Stimulated activated CD4-positive, alpha-beta T cell treated with anti-CD3 and anti-CD28 coated beads, Interleukin-15, amount 100 ng/mL, for 1 hour (primary cell): ENCODE data around the gene DDAH1.
"Not testable (repeated sequence)": the region's sequence is repeated elsewhere in the genome, so short reads cannot be mapped to it uniquely, and the experiment has no call there.

Experiments used
- DNase-seq, 2 donors: peaks; one replicate each; pipeline ENCODE4 v3.0.0-alpha.2; 2020; ENCODE audit warnings: low read depth in 1 of 2, low spot score in 1 of 2

The DDAH1 gene

DNA sequence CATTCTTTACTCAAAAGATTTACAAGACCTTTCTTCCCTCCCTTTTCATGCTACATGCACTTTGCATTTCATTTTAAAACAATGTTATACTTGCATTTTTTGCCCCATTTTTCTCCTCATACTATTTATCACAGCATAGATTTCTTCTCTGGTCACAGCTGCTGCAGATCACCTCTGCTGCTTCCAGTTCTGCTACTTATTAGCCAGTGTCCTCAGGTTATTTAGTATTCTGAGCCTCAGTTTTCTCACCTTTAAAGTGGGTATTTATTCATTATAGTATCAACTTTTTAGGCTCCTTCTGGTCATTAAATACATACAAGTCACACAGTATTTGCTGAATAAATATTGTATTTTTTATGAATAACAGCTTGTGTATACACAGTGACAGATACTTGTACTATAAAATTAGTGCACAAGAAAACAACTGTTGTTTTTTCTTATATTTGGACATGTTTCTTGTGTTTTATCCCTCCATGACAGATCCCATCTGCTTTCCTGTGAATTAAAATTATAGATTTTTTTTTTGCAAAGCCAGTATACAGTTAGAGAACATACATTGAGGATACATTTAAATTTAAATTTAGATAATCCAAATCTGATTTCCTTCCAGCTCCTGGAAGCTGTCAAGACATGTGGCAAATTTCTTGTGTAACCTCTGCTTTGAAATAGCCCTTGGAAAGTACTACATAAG, 103.2 kb downstream of the DDAH1 start:
- DNase-seq, result no peak

DNA sequence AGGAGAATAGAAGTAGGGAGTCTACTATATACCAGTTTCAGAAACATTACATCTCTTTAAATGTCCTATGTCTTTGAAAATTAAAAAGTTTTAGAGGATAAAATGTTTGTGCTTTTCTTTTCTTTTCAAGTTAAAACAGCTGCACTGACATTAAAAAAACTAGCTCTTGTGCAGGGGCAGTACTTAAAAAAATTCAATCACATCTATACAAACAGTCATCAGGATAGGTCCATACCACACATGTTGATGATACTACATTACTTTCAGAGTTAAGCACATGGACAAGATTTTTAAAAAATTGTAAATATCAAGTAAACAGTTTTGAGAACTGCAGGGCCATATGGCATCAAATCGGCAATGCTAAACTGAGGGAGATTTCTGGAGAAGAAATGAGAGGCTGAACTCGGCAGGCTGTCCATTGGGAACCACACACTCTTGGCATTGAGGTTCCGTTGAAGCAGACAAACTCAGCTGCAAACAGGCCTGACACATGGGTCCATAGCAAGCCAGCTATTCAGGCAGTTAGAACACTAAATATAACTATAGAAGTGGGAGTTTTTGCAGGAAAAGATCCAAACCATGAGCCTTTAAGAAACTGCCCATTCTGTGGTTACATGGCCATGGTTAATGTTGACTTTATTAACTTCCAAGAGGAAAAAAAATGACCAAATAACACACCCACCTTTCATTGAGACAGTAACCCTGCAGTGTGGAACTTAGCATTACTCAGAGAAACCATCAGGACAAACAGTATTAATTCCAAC, 104.0 kb downstream of the DDAH1 start:
- DNase-seq, result no peak

DNA sequence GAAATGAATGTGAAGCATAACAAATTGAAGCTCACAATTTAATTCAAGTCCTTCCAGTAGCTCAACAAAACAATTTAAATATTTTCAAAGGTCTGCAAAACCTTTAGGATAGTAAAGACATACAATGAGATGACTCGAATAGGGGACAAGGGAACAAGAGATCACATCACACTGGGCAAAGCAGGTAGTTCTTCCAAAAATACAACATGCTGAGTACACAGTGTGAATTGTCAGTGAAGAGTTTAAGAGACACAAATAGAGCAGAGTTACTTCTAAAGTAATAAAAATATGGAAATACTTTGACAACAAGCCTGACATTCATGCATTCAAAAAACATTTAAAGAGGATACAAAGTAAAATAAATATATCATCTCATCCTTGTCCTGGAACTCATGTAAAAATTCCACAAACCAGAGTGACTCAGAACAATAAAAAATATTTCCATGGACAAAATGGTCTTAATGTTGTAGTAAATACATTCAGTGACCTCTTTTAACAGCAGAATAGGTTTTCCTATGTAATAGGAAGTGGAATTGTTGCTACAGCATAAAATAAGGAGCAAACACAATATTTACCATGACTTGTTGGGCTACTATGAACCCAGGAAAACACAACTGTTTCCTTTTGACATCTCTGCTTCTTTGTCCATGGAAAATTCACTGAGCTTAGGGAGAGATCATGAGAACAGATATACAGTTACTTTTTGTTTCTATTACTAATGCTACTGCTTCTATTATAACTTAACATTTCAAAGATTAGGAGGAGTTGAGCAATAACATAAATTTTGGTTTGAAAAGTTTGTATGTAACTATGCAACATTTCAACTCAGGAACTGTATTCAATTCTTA, 104.9 kb downstream of the DDAH1 start:
- no peak for DNase-seq

DNA sequence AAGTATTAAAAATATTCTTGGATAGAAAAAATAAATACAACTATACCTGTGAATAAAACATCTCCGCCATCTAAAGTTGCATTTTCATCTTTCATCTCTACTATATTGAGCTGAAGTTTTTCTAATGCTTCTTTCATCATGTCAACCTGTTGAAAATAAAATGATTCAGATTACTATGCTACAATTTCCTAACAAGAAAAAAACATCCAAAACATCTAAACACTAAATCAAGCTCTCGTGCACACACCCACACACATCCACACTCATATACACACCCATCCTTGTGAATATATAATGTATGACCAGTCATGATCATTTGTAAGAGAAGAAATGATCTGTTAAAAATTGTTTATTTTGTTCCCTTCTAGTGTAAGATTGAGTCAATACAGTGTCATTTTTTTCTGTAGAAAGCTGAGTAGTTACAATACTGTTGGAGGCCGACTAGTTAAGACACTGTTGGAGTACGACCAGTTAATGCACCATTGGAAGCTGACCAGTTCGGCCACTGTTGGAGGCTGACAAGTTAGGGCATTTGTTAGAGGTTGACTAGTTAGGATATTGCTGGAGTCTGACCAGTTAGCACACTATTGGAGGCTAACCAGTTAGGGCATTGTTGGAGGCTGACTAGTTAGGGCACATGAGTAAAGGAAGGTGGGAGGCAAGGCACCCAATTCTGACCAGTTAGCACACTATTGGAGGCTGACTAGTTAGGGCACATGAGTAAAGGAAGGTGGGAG, 106.1 kb downstream of the DDAH1 start:
- DNase-seq, result no peak

DNA sequence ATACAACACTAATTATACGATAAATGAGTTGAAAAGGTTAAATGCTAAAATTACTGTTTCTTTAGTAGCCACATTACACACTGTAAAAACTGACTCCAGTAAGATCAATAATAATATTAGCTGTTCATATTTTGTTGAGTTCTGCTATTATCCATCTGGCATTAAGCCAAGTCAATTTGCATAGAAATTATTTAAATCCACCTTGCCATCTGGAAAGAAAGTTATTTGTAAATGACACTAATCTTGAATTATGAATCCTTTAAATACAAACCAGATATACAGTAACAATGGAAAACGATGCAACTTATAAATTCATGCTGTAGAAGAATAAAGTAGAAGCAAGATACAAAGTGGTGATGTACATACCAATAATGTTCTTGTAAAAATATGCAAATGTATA, 107.1 kb downstream of the DDAH1 start:
- no peak for DNase-seq

DNA sequence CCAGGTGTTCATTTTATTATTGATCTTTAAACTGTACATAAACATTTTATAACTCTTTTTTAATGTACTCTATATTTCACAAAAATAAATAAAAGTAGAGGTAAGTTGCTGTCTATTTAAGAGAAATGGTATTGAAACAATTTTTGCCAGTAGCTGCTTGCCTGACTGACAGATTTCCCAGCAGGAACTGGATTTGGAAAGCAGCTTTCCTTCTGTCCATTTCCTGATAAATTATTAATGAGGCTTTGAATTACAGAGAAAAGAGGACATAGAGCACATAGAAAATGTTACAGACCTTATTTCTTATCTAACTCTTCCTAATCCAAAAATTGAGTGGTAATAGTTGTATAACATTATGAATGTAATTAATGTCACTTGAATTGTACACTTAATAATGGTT, 108.8 kb downstream of the DDAH1 start:
- DNase-seq, result no peak

DNA sequence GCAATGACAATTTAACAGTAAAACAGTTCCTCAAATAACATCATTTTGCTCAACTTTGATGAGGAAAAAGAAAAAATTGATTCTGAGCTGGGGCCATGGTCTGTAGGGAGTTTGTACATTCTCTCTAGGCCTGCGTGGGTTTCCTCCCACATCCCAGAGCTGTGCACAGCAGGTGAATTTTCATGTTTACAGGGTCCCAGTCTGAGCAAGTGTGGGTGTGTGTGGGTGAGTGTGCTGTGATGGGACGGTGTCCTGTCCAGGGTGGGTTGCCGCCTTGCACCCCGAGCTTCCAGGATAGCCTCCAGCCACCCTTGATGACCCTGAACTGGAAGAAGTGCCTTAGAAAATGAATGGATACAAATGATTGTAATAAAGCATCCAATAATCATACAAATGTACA, 112.9 kb downstream of the DDAH1 start:
- DNase-seq, result no peak

DNA sequence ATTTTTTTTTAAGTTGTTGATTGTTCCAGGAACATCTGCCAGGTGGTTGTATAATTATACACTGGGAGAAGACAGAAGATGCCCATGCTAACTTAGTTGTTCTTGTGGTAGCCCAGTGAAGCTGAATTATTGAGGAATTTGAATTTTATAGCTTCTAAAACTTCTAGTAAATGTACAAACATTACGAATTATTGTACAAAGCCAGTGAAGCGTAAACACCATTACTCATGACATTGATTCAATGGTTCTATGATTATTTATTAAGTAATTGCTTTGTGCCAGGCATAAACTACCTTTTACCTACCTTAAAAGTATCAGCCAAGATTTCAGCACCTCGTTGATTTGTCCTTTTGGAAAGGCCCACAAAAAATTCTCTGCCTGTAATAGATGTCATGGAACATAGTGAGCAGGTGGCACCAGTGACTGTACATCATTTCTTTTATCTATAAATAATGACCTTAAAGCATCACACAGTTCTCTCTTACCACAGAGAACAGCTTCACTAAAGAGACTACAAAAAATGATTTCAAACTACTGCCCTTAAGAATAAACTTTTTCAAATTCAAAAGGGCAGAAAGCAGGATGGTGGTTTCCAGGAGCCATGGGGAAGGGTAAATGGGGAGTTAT, 113.6 kb downstream of the DDAH1 start:
- no peak for DNase-seq

DNA sequence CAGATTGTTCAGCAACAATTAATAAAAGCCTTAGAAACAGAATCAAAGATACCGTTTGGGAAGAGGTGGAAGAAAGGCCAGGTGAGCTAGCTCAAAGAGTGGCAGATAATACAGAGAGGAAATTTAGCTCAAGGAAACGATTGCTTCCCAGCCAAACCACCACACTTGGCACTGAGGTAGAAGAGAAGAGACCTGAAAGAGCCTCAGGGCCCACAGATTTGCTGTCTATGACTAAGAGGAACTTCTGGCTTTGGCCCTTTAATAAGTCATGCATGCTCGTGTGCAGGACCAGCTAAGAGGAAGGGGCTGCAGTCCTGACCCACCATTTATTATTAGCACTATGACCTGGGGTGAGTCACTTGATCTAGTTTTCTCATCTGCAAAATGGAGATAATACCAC, 115.7 kb downstream of the DDAH1 start:
- DNase-seq, result no peak

DNA sequence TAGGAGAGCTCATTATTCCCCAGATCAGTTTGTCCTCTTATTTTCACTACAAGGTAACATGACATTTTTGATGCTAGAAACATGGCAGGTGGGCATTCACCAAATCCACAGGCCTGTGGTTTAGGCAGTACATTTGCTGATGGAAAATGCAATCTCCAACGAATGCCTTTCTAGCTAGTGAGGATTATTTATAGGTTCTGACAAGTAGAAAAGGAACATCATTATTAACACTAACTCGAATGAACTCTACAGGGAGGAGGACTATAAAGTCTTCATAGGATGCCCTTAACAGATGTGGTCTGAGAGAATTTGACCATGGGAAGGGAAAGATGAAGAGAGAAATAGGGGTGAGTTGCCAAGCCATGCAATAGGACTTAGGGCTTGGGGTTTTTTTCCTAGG, 117.1 kb downstream of the DDAH1 start:
- DNase-seq, result no peak

DNA sequence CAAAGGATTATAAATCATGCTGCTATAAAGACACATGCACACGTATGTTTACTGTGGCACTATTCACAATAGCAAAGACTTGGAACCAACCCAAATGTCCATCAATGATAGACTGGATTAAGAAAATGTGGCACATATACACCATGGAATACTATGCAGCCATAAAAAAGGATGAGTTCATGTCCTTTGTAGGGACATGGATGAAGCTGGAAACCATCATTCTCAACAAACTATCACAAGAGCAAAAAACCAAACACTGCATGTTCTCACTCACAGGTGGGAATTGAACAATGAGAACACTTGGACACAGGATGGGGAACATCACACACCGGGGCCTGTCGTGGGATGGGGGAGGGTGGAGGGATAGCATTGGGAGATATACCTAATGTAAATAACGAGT, 117.7 kb downstream of the DDAH1 start:
- not testable (repeated sequence) for DNase-seq

DNA sequence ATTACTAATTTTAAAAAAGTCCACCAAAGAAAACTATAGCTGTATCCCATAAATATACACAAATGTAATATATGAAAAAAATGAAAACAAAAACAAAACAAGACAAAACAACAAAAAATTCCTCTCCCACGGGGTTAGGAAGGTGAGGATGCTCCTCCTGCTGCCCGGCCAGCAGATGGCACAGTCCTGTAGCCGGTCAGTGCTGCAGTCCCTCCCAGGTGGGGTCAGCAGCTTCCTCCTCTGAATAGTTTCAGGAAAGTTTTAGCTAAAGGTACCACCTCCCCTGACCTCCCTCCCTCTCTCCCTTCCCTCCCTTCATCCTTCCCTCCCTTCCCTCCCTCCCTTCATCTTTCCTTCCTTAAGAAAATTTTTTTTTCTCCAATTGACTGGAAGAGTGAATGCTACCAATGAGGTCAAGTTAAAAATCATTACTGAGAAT, 120.7 kb downstream of the DDAH1 start:
- no peak for DNase-seq

DNA sequence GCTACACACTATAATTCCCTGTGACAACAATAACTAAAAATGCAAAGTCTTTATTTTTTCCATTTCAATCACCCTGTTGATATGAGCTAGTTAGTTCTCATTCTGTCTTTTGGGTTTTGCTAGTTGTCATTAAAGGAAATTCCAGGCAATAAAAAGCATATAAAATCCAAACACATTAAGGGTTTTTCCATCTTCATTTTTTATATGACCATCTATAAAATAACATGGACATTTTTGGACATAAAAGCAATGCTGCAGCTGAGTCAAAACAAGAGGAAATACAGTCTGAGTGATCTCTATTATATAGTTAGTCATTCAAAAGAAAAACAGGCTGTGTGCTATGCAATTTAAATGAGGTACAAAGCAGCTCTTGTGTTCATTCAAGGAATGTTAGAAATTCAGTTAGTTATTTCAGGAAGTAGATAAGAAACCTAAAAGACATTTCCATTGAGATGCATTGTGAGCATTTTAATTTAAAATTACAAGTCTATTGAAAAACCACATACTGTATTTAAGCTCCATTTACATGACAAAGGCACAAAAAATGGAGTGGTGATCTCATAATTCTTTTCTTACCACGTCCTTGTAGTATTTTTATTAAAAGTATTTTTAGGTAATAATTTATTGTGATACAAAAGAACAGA, 121.2 kb downstream of the DDAH1 start:
- DNase-seq, result no peak

DNA sequence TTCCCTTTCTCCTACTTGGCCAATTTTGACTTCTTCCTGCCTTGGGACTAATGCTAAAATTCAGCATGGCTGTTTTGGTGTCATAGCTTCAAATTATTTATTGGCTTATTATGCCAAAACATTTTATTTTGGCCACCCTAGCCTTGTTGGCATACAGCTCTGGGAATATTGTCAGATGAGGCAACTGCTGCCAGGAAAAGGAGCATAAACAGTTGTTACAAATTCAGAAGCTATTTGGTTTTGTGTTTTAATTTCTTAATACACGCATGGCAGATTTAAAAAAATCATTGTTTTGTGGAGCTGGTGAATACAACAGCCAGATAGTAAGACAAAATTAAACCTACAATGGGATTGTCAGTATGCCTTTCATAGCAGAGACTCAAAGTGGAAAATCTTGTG, 121.7 kb downstream of the DDAH1 start:
- DNase-seq, result no peak

DNA sequence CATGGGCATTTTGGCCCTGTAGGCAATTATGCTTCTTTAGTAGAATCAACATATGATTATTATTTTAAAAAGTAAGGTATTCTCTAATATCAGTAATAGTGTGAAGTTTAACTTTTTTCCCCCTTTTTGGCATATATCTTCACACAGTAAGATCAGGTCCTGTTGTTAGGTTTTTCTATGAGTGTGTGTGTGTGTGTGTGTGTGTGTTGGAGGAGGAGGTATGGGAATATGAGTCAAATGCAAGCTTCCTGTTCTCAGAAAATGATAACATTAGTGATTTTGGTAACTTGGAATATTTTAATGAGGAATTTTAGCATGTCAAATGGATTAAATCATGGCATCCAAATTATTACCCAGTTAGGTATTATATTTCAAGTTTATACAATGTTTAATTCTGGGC, 122.8 kb downstream of the DDAH1 start:
- no peak for DNase-seq

DNA sequence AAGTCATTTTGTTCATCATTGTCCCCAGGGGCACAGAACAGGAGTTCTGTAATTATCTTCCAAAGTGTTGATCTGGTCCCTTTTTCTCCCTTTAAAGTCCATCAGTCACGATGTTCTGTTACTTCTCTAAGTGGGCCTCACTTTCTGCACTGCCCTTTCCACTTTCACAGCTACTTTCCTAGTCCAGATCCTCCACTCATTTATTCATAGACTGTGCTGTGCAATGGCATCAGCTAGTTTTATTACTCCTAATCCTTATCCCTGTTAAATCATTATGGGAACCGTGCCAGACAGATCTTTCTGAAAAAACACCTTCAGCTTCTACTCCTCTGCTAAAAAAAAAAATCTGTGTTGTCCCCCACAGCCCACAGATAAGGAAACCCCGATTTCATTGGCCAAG, 124.5 kb downstream of the DDAH1 start:
- no peak for DNase-seq

DNA sequence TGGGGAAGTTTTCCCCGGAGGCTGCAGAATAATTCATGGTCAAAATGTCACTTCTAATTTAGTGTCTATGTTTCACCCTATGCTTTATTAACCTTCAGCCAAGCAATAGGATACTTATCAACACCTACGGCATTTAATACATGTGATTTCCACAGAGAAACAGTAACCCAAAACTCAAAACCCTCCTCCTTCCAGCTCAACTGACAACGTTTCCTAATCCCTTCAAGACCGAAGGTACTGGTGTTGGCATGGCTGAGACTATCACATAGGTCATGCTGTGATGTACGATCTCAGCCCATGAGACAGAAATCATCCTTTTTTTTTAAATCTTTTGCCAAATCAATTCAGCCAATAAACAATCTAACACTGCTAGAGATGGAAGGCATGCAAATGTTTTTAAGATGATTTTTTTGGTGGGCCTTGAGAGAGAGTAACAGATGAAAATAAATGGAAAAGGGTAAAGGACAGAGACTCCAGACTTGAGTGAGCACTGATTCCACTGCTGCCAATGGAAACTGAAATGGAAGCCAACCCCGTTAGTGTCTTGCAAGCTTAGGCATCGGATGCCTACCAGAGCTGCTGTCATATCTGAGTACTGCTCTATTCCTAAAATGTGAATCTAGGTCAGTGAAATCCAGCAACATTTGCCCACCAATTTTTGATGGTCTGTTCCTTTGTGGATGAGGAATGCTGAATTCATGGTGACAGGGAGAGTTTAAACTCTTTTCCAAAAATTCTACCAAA, 125.1 kb downstream of the DDAH1 start:
- DNase-seq, result no peak

DNA sequence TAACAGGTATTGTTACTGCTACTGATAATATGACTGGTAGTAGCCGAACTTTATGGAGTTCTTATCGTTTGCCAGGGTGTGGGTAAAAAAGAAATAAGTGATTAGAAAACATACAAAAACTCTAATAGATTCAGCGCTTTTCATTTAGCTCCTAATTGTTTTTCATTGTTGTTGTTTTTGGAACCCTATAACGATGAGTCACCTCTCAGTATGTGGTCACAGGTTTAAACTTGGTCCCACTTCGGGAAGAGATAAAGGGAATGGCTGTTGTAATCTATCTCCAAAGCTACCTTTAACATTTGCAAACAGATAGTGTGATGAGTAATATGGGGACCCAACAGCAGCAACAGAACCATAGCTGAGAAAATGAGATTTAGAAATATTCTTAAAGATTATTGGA, 125.9 kb downstream of the DDAH1 start:
- no peak for DNase-seq

DNA sequence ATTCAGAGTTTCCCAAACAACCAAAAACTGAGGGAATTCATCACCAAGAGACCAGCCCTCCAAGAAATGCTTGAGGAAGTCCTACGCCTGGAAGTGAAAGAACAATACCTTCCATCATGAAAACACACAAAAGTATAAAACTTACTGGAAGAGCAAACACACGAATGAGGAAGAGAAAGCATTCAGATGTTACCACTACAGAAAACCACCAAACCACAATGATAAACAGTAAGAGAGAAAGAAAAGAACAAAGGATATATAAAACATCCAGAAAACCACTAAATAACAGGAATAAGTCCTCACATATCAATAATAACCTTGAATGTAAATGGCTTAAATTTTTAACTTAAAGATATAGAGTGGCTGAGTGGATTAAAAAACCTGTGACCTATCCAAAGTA, 130.0 kb downstream of the DDAH1 start:
- DNase-seq, result no peak

DNA sequence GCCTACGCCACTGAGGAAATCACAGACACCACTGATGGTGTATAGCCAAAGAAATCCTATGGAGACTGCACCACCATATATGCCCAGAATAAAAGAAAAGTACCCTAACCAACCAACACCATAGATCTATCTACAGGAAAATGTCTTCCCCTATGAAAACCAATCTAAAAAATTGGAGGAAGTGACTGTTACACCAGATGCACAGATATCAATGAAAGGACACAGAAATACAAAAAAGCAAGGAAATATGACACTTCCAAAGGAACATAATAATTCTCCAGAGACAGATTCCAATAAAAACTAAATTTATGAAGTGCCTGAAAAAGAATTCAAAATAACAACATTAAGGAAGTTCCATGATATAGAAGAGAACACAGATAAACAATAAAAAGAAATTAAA, 131.8 kb downstream of the DDAH1 start:
- no peak for DNase-seq
